OCI-M1 (cell line): ENCODE data around the gene IGSF5.
"Not testable (repeated sequence)": the region's sequence is repeated elsewhere in the genome, so short reads cannot be mapped to it uniquely, and the experiment has no call there.

Experiments used
- DNase-seq: peaks from one replicate; lab custom pipeline; 2025; lab: John Stamatoyannopoulos, UW

Gene IGSF5

DNA sequence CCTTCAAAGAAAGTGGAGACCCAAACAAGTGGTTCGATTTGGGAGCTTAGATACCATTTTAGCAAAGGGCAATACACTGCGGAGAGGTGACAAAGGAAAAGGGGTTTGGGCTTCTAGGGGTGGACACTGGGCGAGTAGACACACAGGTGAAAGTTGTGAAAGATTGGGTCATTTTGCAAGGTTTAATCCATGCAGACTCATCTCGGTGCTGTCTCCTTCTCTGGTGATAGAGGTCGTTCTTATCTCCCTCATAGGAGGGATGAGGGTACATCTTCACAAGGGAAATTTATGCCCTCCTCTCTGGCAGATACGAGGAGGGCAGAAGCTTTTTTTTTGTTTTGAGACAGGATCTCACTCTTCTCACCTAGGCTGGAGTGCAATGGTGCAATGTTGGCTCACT is 6.4 kb upstream of the IGSF5 start:
- DNase-seq: no peak

DNA sequence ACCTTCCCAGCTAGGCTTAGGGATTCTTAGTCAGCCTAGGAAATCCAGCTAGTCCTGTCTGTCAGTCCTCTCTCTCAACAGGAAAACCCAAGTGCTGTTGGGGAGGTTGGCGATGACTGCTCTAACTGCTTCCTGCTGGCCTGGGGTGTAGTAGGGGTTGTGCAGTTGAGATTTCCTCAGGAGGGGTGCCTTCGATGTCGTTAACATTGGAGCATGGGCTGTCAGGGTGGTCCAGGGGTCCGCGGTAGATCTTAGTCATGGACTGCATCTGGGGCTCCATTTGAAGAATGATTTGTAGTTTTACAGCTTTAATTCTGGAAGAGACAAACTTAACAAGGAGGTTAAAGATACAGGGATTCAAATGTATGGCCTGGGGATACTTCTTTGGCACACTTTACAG is 5.5 kb upstream of the IGSF5 start:
- not testable (repeated sequence) for DNase-seq

DNA sequence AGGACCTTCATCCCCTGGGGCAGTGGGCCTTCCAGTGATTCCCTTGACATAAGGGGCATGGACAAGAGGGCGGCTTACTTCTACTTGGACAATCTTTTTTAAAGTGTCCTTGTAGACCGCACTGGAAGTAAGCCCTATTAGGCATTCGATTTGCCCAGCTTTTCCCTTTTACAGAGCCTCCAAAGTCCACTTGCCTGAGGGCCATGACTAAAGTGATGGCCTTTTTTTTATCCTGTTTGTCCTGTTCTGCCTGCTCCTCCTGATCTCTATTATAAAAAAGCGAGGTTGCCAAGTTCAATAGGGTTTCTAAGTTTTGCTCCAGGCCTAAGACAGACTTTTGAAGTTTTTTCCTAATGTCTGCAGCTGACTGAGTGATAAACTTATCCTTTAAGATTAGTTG is 2.4 kb upstream of the IGSF5 start:
- not testable (repeated sequence) for DNase-seq

DNA sequence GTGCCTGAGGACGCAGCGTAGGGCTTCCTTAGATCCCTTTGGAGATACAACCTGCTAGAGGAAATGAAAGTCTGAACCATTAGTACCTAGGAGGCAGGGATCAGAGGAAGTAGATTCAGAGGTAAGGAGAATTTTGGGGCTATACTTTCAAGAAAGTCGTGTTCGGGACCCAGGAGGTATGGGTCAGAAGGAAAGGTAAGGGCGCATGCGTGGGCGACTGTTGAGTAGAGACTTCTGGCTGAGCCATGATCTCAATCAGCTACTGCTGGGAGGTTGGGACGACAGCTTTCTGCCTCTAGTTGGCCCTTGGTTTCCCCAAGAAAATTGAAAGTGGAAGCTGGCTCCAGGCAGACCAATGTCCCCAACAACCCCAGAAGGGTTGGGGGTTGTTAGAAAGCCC is 349 bp downstream of the IGSF5 start:
- DNase-seq: not testable (repeated sequence)

DNA sequence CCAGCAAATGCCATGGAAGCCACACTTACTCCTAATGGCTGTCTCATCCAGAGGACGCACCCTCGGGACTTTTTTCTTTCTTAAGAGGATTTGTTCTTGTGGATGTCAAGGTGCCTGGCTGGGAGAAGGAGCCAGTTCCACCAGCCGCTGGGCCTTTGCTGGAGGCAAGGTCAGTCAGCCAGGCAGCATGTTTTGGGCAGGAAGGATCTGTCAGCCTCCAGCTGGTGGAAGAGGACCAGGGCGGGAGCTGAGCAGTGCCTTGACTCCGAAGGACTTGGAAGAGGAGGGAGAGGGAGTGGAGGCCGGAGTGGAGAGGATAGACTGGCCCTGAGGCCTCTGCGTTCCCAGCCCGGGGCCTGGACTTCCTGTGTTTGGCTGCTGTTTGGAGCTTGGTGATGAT is 5.7 kb downstream of the IGSF5 start:
- no peak for DNase-seq

DNA sequence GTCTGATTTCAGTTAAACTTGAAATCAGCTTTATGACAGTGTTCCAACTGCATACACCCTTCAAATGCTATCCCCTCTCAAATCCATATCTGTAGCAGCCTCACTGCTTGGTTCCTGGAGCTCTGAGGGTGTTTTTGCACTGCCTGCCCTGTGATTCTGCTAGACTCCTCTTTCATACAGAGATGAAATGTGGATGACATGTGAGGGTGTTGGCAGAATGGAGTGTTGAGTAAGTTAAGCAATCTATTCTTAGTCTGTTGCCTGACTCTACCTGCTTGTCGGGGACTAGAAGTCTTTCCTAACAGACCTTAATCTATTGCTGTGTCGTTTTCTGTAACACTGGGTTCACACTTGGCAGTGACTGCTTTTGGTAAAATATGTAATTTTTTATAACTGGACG is 9.8 kb downstream of the IGSF5 start:
- no peak for DNase-seq

DNA sequence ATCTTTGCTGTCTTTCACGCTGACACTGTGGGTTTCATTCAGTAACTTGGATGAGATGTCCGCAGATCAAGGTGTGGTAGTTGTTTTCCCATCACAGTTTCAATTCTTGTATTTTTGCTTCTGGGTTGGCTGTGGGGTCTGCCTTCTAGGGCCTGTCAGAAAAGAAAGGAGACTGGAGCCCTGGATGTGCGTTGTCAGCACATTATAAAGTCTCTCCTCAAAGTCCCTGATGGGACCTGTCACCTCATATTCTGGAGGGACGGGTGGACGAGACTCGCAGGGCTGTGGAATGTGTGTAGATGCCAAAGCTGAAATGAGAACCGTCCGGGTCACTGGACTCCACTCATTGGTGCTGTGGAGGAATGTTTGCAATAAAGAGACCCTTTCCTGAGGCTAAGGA is 11.3 kb downstream of the IGSF5 start:
- DNase-seq: no peak

DNA sequence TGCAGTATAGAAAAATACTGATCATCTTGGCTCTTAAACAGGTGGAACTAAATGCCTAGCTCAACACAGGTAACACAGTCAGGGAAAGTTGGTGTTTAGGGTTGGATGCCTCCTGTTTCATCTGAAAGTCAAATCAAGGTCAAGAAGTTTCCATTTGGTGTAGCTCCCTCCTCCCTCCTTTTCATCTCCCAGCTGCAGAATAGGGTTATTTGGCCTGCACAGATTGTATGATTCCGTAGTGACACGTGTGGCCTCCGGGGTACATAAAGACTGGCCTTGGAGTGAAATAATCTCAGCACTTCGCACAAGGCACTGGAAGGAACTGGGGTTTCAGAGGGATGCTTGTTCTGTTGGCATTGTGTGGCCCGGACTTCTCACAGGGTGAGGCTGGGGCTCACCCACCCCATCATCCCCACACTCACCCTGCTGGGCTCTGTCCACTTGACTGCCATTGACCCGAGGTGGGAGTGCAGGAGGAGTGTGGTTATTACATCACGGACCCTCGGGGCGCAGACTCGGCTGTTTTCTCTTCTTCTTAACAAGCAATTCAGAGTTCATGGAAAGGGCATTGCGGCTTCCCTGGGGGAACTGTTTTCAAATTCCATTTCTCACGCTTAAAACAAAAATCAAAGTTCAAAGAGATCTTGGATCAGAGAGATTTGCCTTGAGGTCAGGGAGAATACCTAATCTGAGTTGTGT is 18.4 kb downstream of the IGSF5 start:
- no peak for DNase-seq

DNA sequence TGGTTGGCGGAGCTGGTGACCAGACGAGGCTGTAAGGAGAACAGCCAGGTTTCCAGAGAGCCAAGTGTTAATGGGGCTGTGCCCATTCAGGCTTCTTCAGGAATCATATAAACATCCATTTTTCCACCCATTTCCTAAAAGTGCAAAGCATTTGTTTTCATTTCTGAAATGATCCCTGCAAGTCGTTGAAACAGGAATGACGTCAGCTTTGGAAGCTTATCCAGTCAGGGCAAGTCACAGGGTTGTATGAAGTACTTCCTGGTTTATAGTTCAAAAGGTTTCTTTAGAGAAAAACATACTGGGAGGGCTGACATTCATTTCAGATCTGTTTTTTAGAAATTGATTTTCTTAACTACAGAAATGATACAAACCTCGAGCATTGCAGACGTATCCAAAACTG is 29.2 kb downstream of the IGSF5 start:
- DNase-seq: no peak

DNA sequence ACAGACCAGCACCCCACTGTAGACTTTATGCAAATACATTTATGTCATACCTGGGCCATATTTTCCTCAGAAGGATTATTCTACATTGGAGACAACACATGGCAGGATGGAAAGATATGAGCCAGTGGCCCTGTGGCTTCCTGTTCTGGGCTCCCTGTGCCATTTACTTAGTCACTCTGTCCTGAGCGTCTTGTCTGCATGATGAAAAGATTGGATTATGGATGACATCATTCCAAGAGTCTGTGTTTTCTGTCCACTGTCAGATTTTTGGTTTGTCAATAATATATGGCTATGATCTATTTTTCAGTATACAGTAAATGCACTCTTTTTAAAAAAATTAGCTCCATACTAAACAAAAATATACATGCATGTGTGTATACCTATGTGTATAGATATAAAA is 30.8 kb downstream of the IGSF5 start:
- DNase-seq: no peak

DNA sequence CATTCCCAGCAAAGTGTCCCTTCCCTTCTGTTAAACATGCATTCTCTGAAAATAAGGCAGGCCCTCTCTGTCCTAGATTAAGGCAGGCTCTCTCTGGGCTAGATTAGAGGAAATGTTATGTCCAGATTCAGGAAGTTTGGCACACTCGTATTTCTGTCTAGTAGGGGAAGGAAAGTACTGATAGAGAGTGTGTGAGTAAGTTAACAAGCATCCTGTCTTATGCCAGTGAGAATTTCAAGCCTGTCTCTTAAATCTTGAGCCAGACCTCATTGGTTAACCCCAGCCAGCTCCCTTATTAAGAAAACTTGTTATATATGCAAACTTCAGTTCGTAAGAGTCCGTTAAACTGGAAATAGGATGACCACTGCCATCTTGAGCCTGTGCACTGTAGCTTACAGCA is 31.6 kb downstream of the IGSF5 start:
- no peak for DNase-seq

DNA sequence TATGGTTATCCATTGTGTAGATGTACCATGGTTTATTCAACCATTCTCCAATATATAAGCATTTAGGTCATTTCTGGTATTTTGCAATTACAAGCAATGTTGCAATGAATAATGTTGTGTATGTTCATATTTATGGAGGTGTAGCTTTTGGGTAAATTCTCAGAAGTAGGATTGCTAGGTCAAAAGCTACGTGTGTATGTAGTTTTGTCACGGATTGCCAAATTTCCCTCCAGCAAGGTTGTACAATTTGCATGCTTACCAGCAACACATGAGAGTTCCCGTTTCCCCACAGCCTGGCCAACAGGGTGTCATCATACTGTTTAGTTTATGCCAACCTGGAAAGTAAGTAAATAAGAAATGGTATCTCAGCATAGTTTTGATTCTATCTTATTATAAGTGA is 36.3 kb downstream of the IGSF5 start:
- DNase-seq: no peak

DNA sequence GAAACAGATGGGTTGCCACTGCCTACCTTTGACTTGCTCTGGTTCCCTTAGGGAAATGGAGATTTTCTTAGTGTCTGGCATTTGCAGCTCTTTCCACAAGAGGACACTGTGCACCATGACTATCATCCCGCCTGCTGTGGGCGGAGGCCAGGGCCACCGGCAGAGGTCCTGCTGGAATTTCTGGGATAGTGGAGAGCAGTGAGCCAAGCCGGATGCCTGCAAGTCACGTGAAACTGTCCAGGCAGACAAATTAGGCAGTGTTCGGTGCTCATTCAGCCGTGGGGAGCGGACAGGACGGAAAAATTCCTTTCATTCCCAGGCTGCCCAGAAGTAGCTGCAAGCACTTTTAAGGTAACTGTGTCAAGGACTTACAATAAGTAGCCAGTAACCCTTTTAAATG is 43.4 kb downstream of the IGSF5 start:
- peak; percentile 75 for DNase-seq

DNA sequence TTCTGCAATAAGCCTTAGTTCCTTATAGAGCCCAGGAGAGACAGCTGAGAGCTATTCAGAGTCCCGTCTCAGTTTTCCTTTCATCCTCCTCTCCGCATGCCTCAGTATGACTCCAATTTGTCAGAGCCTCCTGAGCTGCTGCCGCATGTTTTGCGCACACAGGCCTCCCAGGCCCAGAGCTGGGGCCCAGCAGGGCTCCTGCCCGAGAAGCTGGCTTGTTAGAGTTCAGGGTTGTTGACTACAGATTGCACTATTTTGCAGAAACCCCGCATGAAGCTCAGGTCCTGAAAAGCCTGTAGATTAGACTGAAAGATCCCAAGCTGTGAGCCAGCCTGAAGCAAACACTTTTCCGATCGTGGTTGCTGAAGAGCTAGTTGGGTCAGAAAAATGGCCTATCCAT is 51.5 kb downstream of the IGSF5 start:
- no peak for DNase-seq

DNA sequence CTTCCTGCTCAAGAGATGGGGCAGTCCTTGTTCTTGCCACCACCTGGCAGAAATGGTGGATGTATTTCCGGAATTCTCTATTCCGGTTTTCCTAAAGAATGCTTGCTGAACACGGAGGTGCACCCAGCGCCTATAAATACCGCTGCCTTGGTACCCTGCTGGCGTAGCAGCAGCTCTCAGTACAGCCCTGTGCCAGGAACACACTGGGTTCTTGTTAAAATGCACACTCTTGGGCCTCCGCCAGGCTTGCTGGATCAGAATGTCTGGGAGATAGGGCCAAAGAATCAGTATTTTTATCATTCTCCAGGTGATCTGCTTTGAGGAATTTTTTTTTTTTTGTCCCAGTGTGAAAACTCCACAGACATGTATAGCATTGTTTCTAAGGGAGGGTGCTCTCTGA is 54.2 kb downstream of the IGSF5 start:
- DNase-seq: no peak

DNA sequence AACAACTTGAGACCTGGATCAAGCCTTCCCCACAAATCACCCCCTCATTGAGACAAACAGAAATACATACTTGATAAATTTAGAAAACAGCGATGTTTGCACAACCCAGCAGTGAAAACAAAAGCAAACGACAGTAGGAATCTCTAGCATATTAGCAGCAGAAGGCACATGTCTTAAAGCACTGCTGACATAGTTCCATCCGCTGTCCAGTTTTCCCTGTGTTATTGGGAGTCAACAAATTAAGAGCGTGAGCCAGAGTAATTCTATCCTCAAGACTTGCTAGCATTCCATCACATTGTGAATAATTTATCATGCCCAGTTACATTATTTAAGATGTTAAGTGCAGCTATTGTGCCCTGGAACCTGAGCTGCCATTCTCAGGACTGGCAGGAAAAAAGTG is 55.3 kb downstream of the IGSF5 start:
- no peak for DNase-seq

DNA sequence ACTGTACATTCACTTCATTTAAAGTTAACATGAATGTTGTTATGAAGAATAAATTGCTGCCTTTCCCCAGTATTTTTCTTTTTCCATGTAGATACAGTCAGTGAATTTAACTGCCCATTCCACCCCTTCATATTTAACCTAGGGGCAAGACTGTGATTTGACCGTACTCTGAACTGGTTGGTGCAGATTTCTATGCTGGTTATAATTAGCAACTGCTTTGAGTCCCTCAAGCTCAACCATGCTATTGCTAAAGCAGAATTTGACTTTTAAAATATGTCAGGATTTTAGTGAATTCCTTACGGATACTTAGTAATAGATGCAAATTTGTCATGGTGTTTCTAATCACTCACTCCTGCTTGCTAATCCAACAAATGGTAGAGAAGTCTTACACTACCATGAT is 57.2 kb downstream of the IGSF5 start:
- no peak for DNase-seq

DNA sequence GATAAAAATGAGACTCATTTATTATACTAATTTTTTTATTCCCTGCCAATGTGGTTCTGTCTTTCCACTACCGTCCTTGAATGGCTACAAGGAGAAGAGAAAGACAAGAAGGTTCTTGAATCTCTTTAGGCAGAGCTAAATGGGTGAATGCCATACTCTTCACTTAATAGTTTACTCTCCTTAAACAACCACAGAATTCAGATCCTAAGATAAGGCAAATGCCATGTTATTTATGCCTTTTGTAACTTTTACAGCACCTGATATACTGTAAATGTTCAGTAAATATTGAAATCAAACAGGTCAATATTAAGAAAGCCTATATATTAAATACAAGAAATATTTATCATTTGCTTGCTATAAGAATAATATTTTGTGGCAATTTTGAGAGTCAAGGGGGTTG is 58.4 kb downstream of the IGSF5 start:
- no peak for DNase-seq

DNA sequence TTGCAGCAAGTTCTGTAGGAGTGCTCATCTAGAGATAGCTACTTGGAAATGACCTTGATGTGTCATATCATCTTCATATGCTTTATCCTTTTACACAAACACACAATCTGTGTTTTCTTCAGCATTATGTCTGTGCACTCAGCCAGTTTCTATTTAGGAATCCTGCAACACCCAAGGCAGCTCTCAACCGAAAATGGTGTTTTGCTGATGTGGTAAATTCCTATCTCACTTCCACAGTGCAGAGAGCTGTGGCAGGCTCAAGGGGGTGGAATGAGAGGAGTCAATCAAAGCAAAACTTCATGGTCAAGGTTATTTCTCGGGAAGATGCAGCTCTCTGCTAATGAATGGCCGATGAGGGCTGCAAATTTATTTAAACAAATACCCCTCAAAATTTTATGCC is 59.3 kb downstream of the IGSF5 start:
- no peak for DNase-seq

DNA sequence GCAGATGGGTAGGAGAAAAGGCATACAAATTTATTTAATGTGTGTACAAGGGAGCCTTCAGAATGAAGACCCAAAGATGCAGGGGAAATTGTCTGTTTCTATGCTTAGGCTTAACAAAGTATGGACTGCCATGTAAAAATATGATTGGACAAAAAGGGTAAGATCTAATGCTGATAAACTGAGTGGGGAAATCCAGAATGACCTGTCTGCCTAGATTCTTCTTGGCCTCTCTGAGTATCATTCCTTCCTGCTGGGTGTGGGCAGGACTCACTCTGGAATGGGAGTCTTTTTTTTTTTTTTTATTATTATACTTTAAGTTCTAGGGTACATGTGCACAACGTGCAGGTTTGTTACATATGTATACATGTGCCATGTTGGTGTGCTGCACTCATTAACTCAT is 61.0 kb downstream of the IGSF5 start:
- DNase-seq: no peak

DNA sequence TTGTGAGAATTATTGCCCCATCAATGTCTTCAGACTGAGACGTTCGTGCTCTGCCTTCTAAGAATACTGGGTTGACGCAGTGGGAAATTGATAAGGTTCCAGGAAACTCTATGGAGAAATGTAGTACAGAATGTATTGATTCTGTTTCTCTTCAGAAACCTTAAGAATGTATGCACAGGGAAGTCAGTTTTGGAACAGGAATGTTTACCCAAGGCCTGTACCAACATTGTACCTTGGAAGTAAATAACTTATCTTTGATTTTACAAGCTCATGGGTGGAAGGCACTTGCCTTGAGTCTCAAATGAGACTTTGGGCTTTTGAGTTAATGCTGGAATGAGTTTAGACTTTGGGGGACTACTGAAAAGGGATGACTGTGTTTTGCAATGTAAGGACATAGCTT is 62.8 kb downstream of the IGSF5 start:
- DNase-seq: no peak

DNA sequence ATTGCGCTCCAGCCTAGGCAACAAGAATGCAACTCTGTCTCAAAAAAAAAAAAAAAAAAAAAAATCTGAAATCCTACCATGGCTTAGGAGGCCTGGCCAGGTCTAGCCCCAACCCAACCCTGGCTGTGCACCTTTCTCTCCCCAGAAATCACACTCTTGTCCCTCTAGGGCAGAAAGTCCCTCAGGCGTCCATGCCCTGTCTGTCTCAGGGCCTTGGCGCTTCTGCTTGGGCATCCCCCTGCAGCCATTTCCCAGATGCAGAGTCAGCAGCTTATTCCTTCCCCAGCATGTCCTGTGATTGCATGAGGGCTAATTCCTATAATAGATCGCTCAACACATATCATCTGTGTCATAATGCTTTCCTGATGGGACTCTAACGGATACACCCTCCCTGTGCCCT is 65.0 kb downstream of the IGSF5 start:
- DNase-seq: no peak

DNA sequence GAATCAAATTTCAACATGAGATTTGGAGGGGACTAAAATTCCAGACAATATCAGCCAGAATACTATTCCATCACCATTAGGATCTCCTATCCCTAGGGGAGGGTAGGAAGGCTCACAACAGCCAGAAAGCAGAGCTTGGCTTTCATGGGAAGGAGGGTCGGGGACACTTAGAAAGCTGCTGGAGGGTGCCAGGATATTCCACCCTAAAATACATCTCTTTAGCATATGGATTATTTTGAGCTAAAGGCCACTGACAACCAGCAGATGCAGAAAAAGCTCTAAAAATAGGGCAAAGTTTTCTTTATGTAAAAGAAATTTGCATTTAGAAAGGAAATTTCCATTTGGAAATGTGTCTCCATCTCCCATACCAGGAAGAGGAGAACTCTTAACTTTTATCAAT is 68.0 kb downstream of the IGSF5 start:
- DNase-seq: no peak

DNA sequence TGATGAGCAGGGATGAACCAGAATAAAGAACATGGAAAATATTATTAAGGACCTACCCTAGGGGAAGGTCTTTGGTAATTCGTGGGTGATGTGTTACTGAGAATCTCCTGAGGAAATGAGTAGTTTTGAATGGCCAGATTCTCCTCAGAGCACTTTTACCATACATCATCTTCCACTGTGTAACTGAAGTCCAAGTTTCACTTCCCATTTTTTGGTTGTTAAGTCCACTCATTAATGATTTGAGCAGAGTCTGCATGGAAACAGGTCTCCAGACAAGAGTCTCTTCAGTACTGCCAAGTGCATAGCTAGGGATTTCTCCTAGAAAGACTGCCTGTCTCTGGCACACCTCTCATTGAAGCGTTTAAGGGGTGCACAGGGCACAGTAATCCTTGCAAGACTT is 73.6 kb downstream of the IGSF5 start:
- no peak for DNase-seq

DNA sequence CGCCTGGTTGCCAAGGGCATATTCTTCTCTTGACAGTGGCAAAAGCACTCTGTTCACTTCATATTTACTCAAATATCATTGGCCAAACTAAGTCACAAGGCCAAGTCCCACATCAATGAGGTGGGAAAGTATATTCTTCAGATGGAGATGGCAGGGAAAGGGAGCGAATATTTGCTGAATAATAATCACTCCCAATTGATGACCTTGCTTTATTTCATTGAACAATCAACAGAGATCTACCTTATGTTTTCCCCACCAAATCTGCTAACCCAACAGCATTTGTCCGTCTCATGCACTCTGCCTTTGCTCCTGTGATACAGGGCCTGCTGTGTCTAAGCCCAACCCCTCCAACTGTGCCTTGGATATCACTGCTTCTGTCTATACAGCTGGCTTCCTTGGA is 77.1 kb downstream of the IGSF5 start:
- no peak for DNase-seq
